Stomach smooth muscle (tissue), 2 donors: Measurements from ENCODE around the gene OSBPL1A.
"Not testable (repeated sequence)": the region's sequence is repeated elsewhere in the genome, so short reads cannot be mapped to it uniquely, and the experiment has no call there.

ENCODE experiments used
- H3K27ac ChIP-seq: one replicate; pipeline ENCODE4 v1.7.0; 2013; ENCODE audit warnings: mild to moderate bottlenecking, low read length, inconsistent platforms
- H3K27me3 ChIP-seq, 2 donors: one replicate each; pipeline ENCODE4 v1.7.0; 2013; ENCODE audit warnings: low read length in 2 of 2; ENCODE audit not compliant: insufficient read depth in 2 of 2, control insufficient read depth in 1 of 2
- H3K36me3 ChIP-seq, 2 donors: one replicate each; pipeline ENCODE4 v1.7.0; 2013; ENCODE audit warnings: low read length in 2 of 2; ENCODE audit not compliant: control insufficient read depth in 2 of 2, insufficient read depth in 2 of 2
- H3K4me1 ChIP-seq: one replicate; pipeline ENCODE4 v1.7.0; 2013; ENCODE audit warnings: low read length; ENCODE audit not compliant: control insufficient read depth, insufficient read depth
- H3K4me3 ChIP-seq, 2 donors: one replicate each; pipeline ENCODE4 v1.7.0; 2013; ENCODE audit warnings: low read length in 2 of 2
- H3K9ac ChIP-seq, 2 donors: one replicate each; pipeline ENCODE4 v1.7.0; 2013; ENCODE audit warnings: low read length in 2 of 2, mild to moderate bottlenecking in 1 of 2
- H3K9me3 ChIP-seq, 2 donors: one replicate each; pipeline ENCODE4 v1.7.0; 2013; ENCODE audit warnings: low read length in 2 of 2; ENCODE audit not compliant: control insufficient read depth in 2 of 2
- donor health status: healthy.
- donor health status: Pancreatic carcinoma.

Gene OSBPL1A

GRCh38 chr18:24168496-24168895 is 229.1 kb downstream of the OSBPL1A start:
- no peak overlapping the region for H3K4me3 ChIP-seq
- no peaks in the 10 kb centered on the region for H3K4me1 ChIP-seq
- H3K27me3 ChIP-seq: no peaks in the 10 kb centered on the region
- H3K9ac ChIP-seq: no peak overlapping the region
- H3K36me3 ChIP-seq: peaks cover 39 to 52% of the 10 kb centered on the region in 2 donors
- H3K27ac ChIP-seq: no peak overlapping the region
- H3K9me3 ChIP-seq: no peaks in the 10 kb centered on the region

GRCh38 chr18:24161304-24161703 is 236.3 kb downstream of the OSBPL1A start:
- Histone ChIP-seq H3K9me3 (no peaks in the 10 kb centered on the region), H3K36me3 (peaks cover 43 to 54% of the 10 kb centered on the region in 2 donors), H3K4me1 (no peaks in the 10 kb centered on the region), H3K27ac (no peak overlapping the region), H3K27me3 (no peaks in the 10 kb centered on the region), H3K4me3 (no peak overlapping the region), H3K9ac (no peak overlapping the region)

DNA sequence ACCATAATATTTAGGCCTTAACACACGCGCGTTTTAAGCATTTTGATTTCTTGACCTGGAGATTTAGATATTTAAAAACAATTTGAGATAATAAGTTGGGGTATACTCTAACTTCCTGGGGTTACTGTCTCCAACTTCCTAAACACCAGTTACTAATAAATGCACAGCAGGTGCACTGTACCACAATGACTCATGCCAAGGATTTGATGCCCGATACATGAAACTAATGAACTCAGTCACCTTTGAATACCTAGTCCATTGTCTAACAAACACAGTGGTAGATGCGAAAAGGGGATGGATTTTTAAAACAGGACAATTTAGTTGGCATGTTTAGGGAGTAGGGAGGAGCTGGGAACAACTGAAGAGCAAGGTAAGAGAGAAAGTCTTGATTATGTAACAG is 237.5 kb downstream of the OSBPL1A start:
- H3K27ac ChIP-seq: no peak overlapping the region
- H3K9me3 ChIP-seq: no peaks in the 10 kb centered on the region
- H3K4me1 ChIP-seq: no peaks in the 10 kb centered on the region
- no peaks in the 10 kb centered on the region for H3K27me3 ChIP-seq
- no peak overlapping the region for H3K9ac ChIP-seq
- peaks cover 41 to 50% of the 10 kb centered on the region in 2 donors for H3K36me3 ChIP-seq
- no peak overlapping the region for H3K4me3 ChIP-seq

- no peaks in the 10 kb centered on the region for H3K27me3 ChIP-seq
- no peak overlapping the region for H3K27ac ChIP-seq
- peaks cover 35 to 36% of the 10 kb centered on the region in 2 donors for H3K36me3 ChIP-seq
- no peaks in the 10 kb centered on the region for H3K9me3 ChIP-seq
- H3K4me3 ChIP-seq: no peak overlapping the region
- no peak overlapping the region for H3K9ac ChIP-seq
- H3K4me1 ChIP-seq: no peaks in the 10 kb centered on the region
These were observed 239.8 kb downstream of the OSBPL1A start for GRCh38 chr18:24157855-24158254.

GRCh38 chr18:24153397-24153796 is 244.2 kb downstream of the OSBPL1A start:
- no peaks in the 10 kb centered on the region for H3K4me1 ChIP-seq
- H3K36me3 ChIP-seq: peaks cover 13 to 20% of the 10 kb centered on the region in 2 donors
- H3K9me3 ChIP-seq: no peaks in the 10 kb centered on the region
- no peaks in the 10 kb centered on the region for H3K27me3 ChIP-seq
- H3K27ac ChIP-seq: no peak overlapping the region
- no peak overlapping the region for H3K4me3 ChIP-seq
- H3K9ac ChIP-seq: no peak overlapping the region

DNA sequence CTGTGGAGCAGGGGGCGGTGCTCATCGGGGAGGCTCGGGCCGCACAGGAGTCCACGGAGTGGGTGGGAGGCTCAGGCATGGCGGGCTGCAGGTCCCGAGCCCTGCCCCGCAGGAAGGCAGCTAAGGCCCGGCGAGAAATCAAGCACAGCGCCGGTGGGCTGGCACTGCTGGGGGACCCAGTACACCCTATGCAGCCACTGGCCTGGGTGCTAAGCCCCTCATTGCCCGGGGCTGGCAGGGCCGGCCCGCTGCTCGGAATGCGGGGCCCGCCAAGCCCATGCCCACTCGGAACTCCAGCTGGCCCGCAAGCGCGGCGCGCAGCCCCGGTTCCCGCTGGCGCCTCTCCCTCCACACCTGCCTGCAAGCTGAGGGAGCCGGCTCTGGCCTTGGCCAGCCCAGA is 248.0 kb downstream of the OSBPL1A start:
- H3K9me3 ChIP-seq, H3K4me3 ChIP-seq, H3K9ac ChIP-seq, H3K36me3 ChIP-seq, H3K4me1 ChIP-seq, H3K27me3 ChIP-seq, H3K27ac ChIP-seq: not testable (repeated sequence)

DNA sequence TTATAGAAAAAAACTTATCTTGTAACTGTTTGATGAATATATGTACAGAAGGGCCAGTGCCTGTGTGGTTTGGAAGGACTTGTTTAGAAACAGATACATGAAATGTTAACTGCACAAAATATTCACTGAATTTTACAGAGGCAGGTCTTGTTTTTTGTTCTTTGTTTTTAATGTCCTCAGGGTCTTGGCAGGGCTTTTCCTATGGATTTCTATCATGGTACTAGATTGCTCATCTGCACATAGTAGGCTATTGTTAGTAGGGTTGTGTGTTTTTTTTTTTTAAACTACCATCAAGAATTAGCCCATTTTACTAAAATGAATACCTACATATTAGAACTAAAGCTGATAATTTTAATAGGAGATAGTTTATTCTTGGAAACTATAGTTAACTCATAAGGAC is 255.2 kb downstream of the OSBPL1A start:
- no peak overlapping the region for H3K4me3 ChIP-seq
- H3K27me3 ChIP-seq: peaks cover 2 to 3% of the 10 kb centered on the region in 2 donors
- no peak overlapping the region for H3K9ac ChIP-seq
- H3K27ac ChIP-seq: no peak overlapping the region
- H3K4me1 ChIP-seq: peaks cover 5% of the 10 kb centered on the region
- no peaks in the 10 kb centered on the region for H3K36me3 ChIP-seq
- no peaks in the 10 kb centered on the region for H3K9me3 ChIP-seq

DNA sequence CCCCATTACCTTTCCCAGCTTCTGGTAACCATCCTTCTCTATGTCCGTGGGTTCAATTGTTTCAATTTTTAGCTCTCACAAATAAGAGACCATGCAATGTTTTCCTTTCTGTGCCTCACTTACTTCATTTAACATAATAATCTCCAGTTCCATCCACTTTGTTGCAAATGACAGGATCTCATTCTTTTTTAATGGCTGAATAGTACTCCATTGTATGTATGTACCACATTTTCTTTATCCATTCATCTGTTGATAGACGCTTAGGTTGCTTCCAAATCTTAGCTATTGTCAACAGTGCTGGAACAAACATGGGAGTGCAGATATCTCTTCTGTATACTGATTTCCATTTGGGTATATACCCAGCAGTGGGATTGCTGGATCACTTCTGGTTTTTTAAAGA is 256.9 kb downstream of the OSBPL1A start:
- Histone ChIP-seq H3K9ac (no peak overlapping the region), H3K36me3 (no peaks in the 10 kb centered on the region), H3K27me3 (peaks cover 2 to 3% of the 10 kb centered on the region in 2 donors), H3K9me3 (no peaks in the 10 kb centered on the region), H3K27ac (no peak overlapping the region), H3K4me1 (peaks cover 5% of the 10 kb centered on the region), H3K4me3 (no peak overlapping the region)

DNA sequence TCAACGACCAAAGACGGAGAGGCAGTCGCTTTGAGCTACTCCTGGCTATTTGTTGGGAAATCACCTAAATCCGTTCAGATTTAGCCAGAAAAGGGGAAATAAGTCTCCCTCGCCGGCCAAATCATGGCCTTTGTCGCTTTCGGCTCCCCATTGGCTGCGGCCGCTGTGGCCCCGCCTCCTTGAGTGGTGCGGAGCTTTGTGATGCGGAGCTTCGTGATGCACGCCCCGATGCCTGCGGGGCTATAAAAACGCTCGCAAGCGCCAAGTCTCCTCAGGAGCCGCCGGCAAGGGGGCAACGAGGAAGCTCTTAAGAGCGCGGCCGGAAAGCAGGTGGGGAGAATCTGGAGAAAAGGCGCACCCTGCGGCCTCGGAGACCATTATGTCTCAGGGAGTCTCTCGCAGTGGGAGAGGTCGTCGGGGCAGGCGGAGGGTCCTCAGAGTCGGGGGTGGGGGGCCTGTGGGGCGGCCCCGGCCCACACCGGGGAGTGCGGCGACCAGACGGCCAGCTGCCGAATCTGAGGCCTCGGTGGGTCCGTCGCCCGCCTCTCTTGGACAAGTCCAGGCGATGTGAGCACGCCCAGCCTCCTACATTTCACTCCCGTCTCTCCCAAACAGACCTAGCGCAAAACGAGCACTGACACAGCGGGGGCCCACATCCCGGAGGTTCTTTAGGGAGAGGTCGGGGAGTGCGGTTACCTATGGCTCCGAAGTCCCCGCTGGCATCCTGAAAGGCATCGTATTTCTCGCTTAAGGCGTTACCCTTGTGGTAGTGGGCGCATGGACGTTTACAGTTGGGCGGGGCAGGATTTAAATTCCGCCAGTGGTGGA is 258.6 kb downstream of the OSBPL1A start, which contains the start of gene CABYR:
TSS of gene CABYR (plus strand) at position 274 of the 828 bp plus-strand sequence. CDS start 4,053 bp downstream, outside the sequence.
- Histone ChIP-seq H3K36me3 (no peaks in the 10 kb centered on the region), H3K9me3 (no peaks in the 10 kb centered on the region), H3K27ac (no peak within 1 kb of the TSS), H3K4me3 (peak within 1 kb of the TSS; percentile 68 to 74), H3K4me1 (peaks cover 5% of the 10 kb centered on the region), H3K27me3 (peaks cover 2 to 3% of the 10 kb centered on the region in 2 donors), H3K9ac (peak within 1 kb of the TSS; percentile 46 to 51)

- H3K4me1 ChIP-seq: peaks cover 5% of the 10 kb centered on the region
- peak overlapping the region; percentile 46 to 51 for H3K9ac ChIP-seq
- H3K4me3 ChIP-seq: peak overlapping the region; percentile 68 to 74
- no peaks in the 10 kb centered on the region for H3K9me3 ChIP-seq
- H3K36me3 ChIP-seq: no peaks in the 10 kb centered on the region
- H3K27me3 ChIP-seq: peaks cover 2 to 3% of the 10 kb centered on the region in 2 donors
- no peak overlapping the region for H3K27ac ChIP-seq
These were observed 259.2 kb downstream of the OSBPL1A start for GRCh38 chr18:24138409-24138788.

- H3K4me3 ChIP-seq: no peak overlapping the region
- peaks cover 0 to 4% of the 10 kb centered on the region in 2 donors for H3K36me3 ChIP-seq
- no peaks in the 10 kb centered on the region for H3K9me3 ChIP-seq
- H3K4me1 ChIP-seq: peaks cover 5% of the 10 kb centered on the region
- no peak overlapping the region for H3K27ac ChIP-seq
- H3K9ac ChIP-seq: no peak overlapping the region
- H3K27me3 ChIP-seq: peaks cover 2 to 3% of the 10 kb centered on the region in 2 donors
These were observed 260.7 kb downstream of the OSBPL1A start for GRCh38 chr18:24136967-24137373.
